ENCODE measurements around the gene CUL5. TPM values are rescaled to one million over a fixed set of nuclear protein-coding genes. Genes with fewer than 3 reads are reported as not detected.

Gene CUL5
- polyA plus RNA-seq, 3 donors, result 24.7 to 37.8 (median 36.7) TPM

- H2AFZ ChIP-seq (ENCODE audit: insufficient read depth, low read depth, low read length, poor library complexity, severe bottlenecking), result no peak overlapping the region
- peaks cover 0 to 26% of the 10 kb centered on the region in 2 donors for H3K36me3 ChIP-seq (replicated peaks in 1 of 2; ENCODE audit: control insufficient read depth in 1 of 2, insufficient read depth in 2 of 2, low read length in 2 of 2)
- peaks cover 18 to 33% of the 10 kb centered on the region in 2 donors for H3K4me1 ChIP-seq (ENCODE audit: control insufficient read depth in 1 of 2, insufficient read depth in 2 of 2, low read length in 2 of 2)
- no peak for DNase-seq
- peaks cover 12 to 19% of the 10 kb centered on the region in 2 donors for H3K36me3 Mint-ChIP-seq
- peaks cover 87% of the 10 kb centered on the region for H3K79me2 ChIP-seq (ENCODE audit: insufficient read depth, low read length)
- H3K27me3 Mint-ChIP-seq (ENCODE audit: low read depth in 3 of 3), result no peaks in the 10 kb centered on the region
- TF ChIP-seq CTCF (IDR thresholded peaks at IDR 0.05), result no peak
- no peak overlapping the region for H3K9ac ChIP-seq (ENCODE audit: insufficient read depth, low read length, poor library complexity, severe bottlenecking)
- H3K4me3 Mint-ChIP-seq, result no peak overlapping the region
- WGBS (ENCODE audit: insufficient coverage), result 86% methylated on average over 1 of the region's 5 CpGs
- H3K4me2 ChIP-seq (replicated peaks; ENCODE audit: extremely low read depth, low read length, poor library complexity, severe bottlenecking), result no peak overlapping the region
- H3K27ac ChIP-seq (ENCODE audit: low read depth in 1 of 2, low read length in 2 of 2), result no peak overlapping the region
- H3K9me3 ChIP-seq (replicated peaks in 1 of 2; ENCODE audit: control insufficient read depth in 1 of 2, insufficient read depth in 1 of 2, low read length in 2 of 2), result no peaks in the 10 kb centered on the region
- no peak overlapping the region for H3K4me3 ChIP-seq (replicated peaks in 1 of 3; ENCODE audit: low read depth in 2 of 3, low read length in 3 of 3)
- H4K20me1 ChIP-seq (ENCODE audit: insufficient read depth, low read length), result peaks cover 62% of the 10 kb centered on the region
- H3K27me3 ChIP-seq (ENCODE audit: control insufficient read depth in 2 of 2, insufficient read depth in 2 of 2, low read length in 2 of 2), result no peaks in the 10 kb centered on the region
- H3K9me3 Mint-ChIP-seq, result peaks cover 0 to 2% (median 0%) of the 10 kb centered on the region in 7 donors
- H3K4me1 Mint-ChIP-seq, result peaks cover 17% of the 10 kb centered on the region
- no peak overlapping the region for H3K27ac Mint-ChIP-seq
- intact Hi-C loops (cut with micrococcal nuclease), result no loop called here
Observed at GRCh38 chr11:108012139-108012725, 3.5 kb downstream of the CUL5 start.

- peaks cover 9 to 24% of the 10 kb centered on the region in 2 donors for H3K36me3 Mint-ChIP-seq
- Histone ChIP-seq H4K20me1 (ENCODE audit: insufficient read depth, low read length) (peaks cover 97% of the 10 kb centered on the region), H3K9me3 (replicated peaks in 1 of 2; ENCODE audit: control insufficient read depth in 1 of 2, insufficient read depth in 1 of 2, low read length in 2 of 2) (no peaks in the 10 kb centered on the region), H3K79me2 (ENCODE audit: insufficient read depth, low read length) (peaks cover 100% of the 10 kb centered on the region), H2AFZ (ENCODE audit: insufficient read depth, low read depth, low read length, poor library complexity, severe bottlenecking) (no peak overlapping the region), H3K4me1 (ENCODE audit: control insufficient read depth in 1 of 2, insufficient read depth in 2 of 2, low read length in 2 of 2) (peaks cover 0 to 6% of the 10 kb centered on the region in 2 donors), H3K9ac (ENCODE audit: insufficient read depth, low read length, poor library complexity, severe bottlenecking) (no peak overlapping the region), H3K36me3 (replicated peaks in 1 of 2; ENCODE audit: control insufficient read depth in 1 of 2, insufficient read depth in 2 of 2, low read length in 2 of 2) (peaks cover 4 to 35% of the 10 kb centered on the region in 2 donors), H3K27me3 (ENCODE audit: control insufficient read depth in 2 of 2, insufficient read depth in 2 of 2, low read length in 2 of 2) (no peaks in the 10 kb centered on the region), H3K4me2 (replicated peaks; ENCODE audit: extremely low read depth, low read length, poor library complexity, severe bottlenecking) (no peak overlapping the region), H3K4me3 (replicated peaks in 1 of 3; ENCODE audit: low read depth in 2 of 3, low read length in 3 of 3) (no peak overlapping the region), H3K27ac (ENCODE audit: low read depth in 1 of 2, low read length in 2 of 2) (peak overlapping the region in 1 of 2 donors; percentile 26)
- peak overlapping the region in 2 of 7 donors; percentile 19 to 46 for H3K27ac Mint-ChIP-seq
- no peaks in the 10 kb centered on the region for H3K27me3 Mint-ChIP-seq (ENCODE audit: low read depth in 3 of 3)
- H3K4me1 Mint-ChIP-seq, result peaks cover 12% of the 10 kb centered on the region
- intact Hi-C loops (cut with micrococcal nuclease), result no loop called here
- no peak for DNase-seq
- TF ChIP-seq CTCF (IDR thresholded peaks at IDR 0.05), result no peak
- H3K4me3 Mint-ChIP-seq, result no peak overlapping the region
- H3K9me3 Mint-ChIP-seq, result peaks cover 0 to 2% (median 0%) of the 10 kb centered on the region in 7 donors
Observed at GRCh38 chr11:108016647-108017046, 7.9 kb downstream of the CUL5 start.
